ENCODE results near the gene APPL2.

- TF ChIP-seq POLR2A (IDR thresholded peaks at IDR 0.05) (no peak), CTCF (IDR thresholded peaks at IDR 0.05) (no peak)
These were observed 35.4 kb upstream of the APPL2 start for GRCh38 chr12:105271364-105271763.

Measured in esophagus squamous epithelium (tissue), 4 donors.